IMR-90 (cell line): ENCODE results near the gene ARHGEF4. TPM values are rescaled to one million over a fixed set of nuclear protein-coding genes. Genes with fewer than 3 reads are reported as not detected.

ENCODE experiments used
- ATAC-seq: fragments of 200-7000 bp; cut with Tn5 transposase; 2 replicates; pipeline ENCODE4 v1.9.1; 2020; ENCODE audit warnings: low read depth, mild to moderate bottlenecking, moderate library complexity
- BruUV-seq: library from RNA; stranded (reverse); fragments of 400-500 nt; replicated peaks from 2 replicates; lab custom pipeline; 2021; lab: Mats Ljungman, UMichigan
- CTCF ChIA-PET: fragments of 300-600 bp; formaldehyde crosslinking; extraction: SDS; loops from one replicate; lab custom pipeline; 2021; ENCODE audit warnings: antibody characterized with exemption; lab: Yijun Ruan, JAX
- POLR2A ChIA-PET: fragments of 300-600 bp; sonication (Branson Sonifier 250); formaldehyde crosslinking; loops from one replicate; lab custom pipeline; 2022; ENCODE audit warnings: antibody characterized with exemption; ENCODE audit not compliant: unreplicated experiment; lab: Charles Lee
- DNase-seq: peaks from one replicate; pipeline ENCODE4 v3.0.0; 2013
- H2AFZ ChIP-seq: replicated peaks from 2 replicates; pipeline ENCODE3; 2013; ENCODE audit warnings: low read length, mild to moderate bottlenecking; ENCODE audit not compliant: poor library complexity
- H2AK5ac ChIP-seq: 2 replicates; pipeline ENCODE4 v1.6.1; 2013; ENCODE audit warnings: low read depth, low read length, inconsistent platforms
- H2AK9ac ChIP-seq: replicated peaks from 2 replicates; pipeline ENCODE3; 2013; ENCODE audit warnings: mild to moderate bottlenecking, low read depth, low read length, moderate library complexity; ENCODE audit not compliant: poor library complexity
- H2BK120ac ChIP-seq: 2 replicates; pipeline ENCODE4 v1.6.1; 2013; ENCODE audit warnings: low read depth, low read length, inconsistent platforms
- H2BK15ac ChIP-seq: 3 replicates; pipeline ENCODE4 v1.6.1; 2013; ENCODE audit warnings: low read depth, low read length, inconsistent platforms
- H2BK20ac ChIP-seq: 2 replicates; pipeline ENCODE4 v1.6.1; 2013; ENCODE audit warnings: low read depth, mild to moderate bottlenecking, inconsistent platforms, low read length, moderate library complexity
- H2BK5ac ChIP-seq: 2 replicates; pipeline ENCODE4 v1.6.1; 2013; ENCODE audit warnings: mild to moderate bottlenecking, low read depth, low read length, inconsistent platforms; ENCODE audit not compliant: poor library complexity, severe bottlenecking
- H3K14ac ChIP-seq: replicated peaks from 2 replicates; pipeline ENCODE4 v1.6.1; 2013; ENCODE audit warnings: low read depth, low read length, inconsistent platforms
- H3K18ac ChIP-seq: 2 replicates; pipeline ENCODE4 v1.6.1; 2013; ENCODE audit warnings: low read depth, low read length, control low read depth
- H3K23ac ChIP-seq: 2 replicates; pipeline ENCODE4 v1.6.1; 2013; ENCODE audit warnings: low read depth, low read length, inconsistent platforms
- H3K27ac ChIP-seq: 2 replicates; pipeline ENCODE4 v1.5.1; 2013; ENCODE audit warnings: mild to moderate bottlenecking, control low read depth, low read length; ENCODE audit not compliant: insufficient read depth
- H3K27me3 ChIP-seq: 2 replicates; pipeline ENCODE4 v1.6.1; 2013; ENCODE audit warnings: low read length; ENCODE audit not compliant: control insufficient read depth, insufficient read depth
- H3K36me3 ChIP-seq: 2 replicates; pipeline ENCODE4 v1.6.1; 2013; ENCODE audit warnings: low read length, mixed read lengths; ENCODE audit not compliant: control insufficient read depth, insufficient read depth
- H3K4ac ChIP-seq: 2 replicates; pipeline ENCODE4 v1.6.1; 2013; ENCODE audit warnings: low read depth, low read length, inconsistent platforms
- H3K4me1 ChIP-seq: 2 replicates; pipeline ENCODE4 v1.6.1; 2013; ENCODE audit warnings: low read length, mixed read lengths; ENCODE audit not compliant: control insufficient read depth, insufficient read depth
- H3K4me2 ChIP-seq: 2 replicates; pipeline ENCODE4 v1.6.1; 2013; ENCODE audit warnings: low read depth, mild to moderate bottlenecking, control low read depth, low read length, moderate library complexity
- H3K4me3 ChIP-seq: 2 replicates; pipeline ENCODE4 v1.5.1; 2013; ENCODE audit warnings: low read depth, mild to moderate bottlenecking, control low read depth, low read length, moderate library complexity; ENCODE audit not compliant: insufficient read depth
- H3K56ac ChIP-seq: 2 replicates; pipeline ENCODE4 v1.6.1; 2013; ENCODE audit warnings: low read length, inconsistent platforms; ENCODE audit not compliant: insufficient read depth; ENCODE audit errors: extremely low read depth
- H3K79me1 ChIP-seq, 2 experiments: 2 replicates each; pipeline ENCODE4 v1.6.1; 2013; ENCODE audit warnings: low read length in 2 of 2, inconsistent platforms in 1 of 2, low read depth in 1 of 2
- H3K9ac ChIP-seq: 2 replicates; pipeline ENCODE4 v1.6.1; 2013; ENCODE audit warnings: low read depth, low read length, control low read depth
- H3K9me1 ChIP-seq: 2 replicates; pipeline ENCODE4 v1.6.1; 2013; ENCODE audit warnings: low read length, inconsistent platforms; ENCODE audit not compliant: insufficient read depth
- H3K9me3 ChIP-seq: 2 replicates; pipeline ENCODE4 v1.6.1; 2013; ENCODE audit warnings: low read length; ENCODE audit not compliant: control insufficient read depth, insufficient read depth
- H4K20me1 ChIP-seq: 2 replicates; pipeline ENCODE4 v1.6.1; 2013; ENCODE audit warnings: low read length, inconsistent platforms; ENCODE audit not compliant: insufficient read depth
- H4K5ac ChIP-seq: 2 replicates; pipeline ENCODE4 v1.6.1; 2013; ENCODE audit warnings: mild to moderate bottlenecking, low read depth, low read length, control low read depth
- H4K8ac ChIP-seq, 2 experiments: 2 replicates each; pipeline ENCODE4 v1.6.1; 2013; ENCODE audit warnings: low read depth in 2 of 2, low read length in 2 of 2, control low read depth in 1 of 2, inconsistent platforms in 1 of 2
- H4K91ac ChIP-seq: 2 replicates; pipeline ENCODE4 v1.6.1; 2013; ENCODE audit warnings: low read depth, low read length, inconsistent platforms; ENCODE audit not compliant: insufficient read depth
- MAZ ChIP-seq: IDR thresholded peaks from 2 replicates; pipeline ENCODE4 v1.6.1; 2012; ENCODE audit warnings: low read depth, mild to moderate bottlenecking, low read length, improper control_type of control experiment, moderate library complexity, borderline replicate concordance
- POLR2A ChIP-seq: IDR thresholded peaks from 2 replicates; pipeline ENCODE4 v1.6.1; 2012; ENCODE audit warnings: mild to moderate bottlenecking, low read depth, low read length
- RFX5 ChIP-seq: IDR thresholded peaks from 2 replicates; pipeline ENCODE4 v1.8.0; 2012; ENCODE audit warnings: low read depth, mild to moderate bottlenecking, low read length, moderate library complexity
- WGBS, 2 experiments: methylation state at CpG; one replicate each; pipeline versions ENCODE4 v1.1.5 to v1.1.7; 2013; ENCODE audit warnings: missing lambda C conversion rate in 2 of 2; ENCODE audit not compliant: insufficient read length in 1 of 2; ENCODE audit errors: extremely low coverage in 2 of 2; 5-methylcytosine and 5-hydroxymethylcytosine counted together
- dilution Hi-C: fragments of 300-500 bp; cut with HindIII; formaldehyde crosslinking; loops from one replicate; pipeline ENCODE4 v1.14.3; 2018; ENCODE audit warnings: low sequenced_read_pairs; ENCODE audit not compliant: unreplicated experiment
- in situ Hi-C: fragments of 300-500 bp; cut with MboI; formaldehyde crosslinking; loops from 3 replicates; pipeline ENCODE4 v1.14.3; 2019; ENCODE audit warnings: low sequenced_read_pairs, inconsistent platforms, mixed read lengths
- intact Hi-C: fragments of 100-400 bp; cut with micrococcal nuclease; formaldehyde crosslinking; loops from 2 replicates; pipeline ENCODE4 v1.10.0; 2022
- polyA plus RNA-seq, 3 experiments: library from polyadenylated mRNA; depleted of rRNA; stranded (reverse); fragments of >200 nt; gene quantifications; 2 replicates each; pipeline ENCODE4 v1.2.3, GENCODE V29; 2012; ENCODE audit warnings: low replicate concordance in 1 of 3
- total RNA-seq: library from RNA; depleted of rRNA; stranded (reverse); fragments of >200 nt; gene quantifications from 2 replicates; pipeline ENCODE4 v1.2.3, GENCODE V29; 2012
- TF ChIP-seq, protein P1 (sequence below): fragments of 150-350 bp; IDR thresholded peaks from 2 replicates; pipeline ENCODE4 v1.6.1; 2016; ENCODE audit warnings: low read depth, mild to moderate bottlenecking, low read length, moderate library complexity, borderline replicate concordance

ARHGEF4 gene
- total and polyA plus RNA-seq, 2 of the 4 experiments (the other 2 are of a cell fraction), result 2.7 to 5.0 TPM

DNA sequence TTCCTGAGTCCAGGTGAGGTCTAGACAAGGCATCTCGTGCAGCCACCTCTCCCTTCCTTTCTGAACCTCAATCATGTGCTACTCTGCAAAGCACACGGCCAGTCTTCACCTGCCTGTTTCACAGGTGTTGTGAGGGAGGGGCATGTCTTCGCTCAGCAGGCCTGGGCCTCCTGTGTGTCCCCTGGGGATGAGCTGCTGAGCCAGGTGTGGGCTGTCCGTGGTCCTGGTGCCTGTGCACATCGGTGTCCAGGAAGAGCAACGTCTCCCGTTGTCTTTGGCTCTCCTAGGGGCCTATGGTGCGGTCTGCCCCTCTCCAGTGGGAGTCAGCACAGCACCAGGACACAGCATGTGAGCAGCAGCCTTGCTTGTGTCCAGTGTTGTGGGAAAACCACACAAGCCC is 16.7 kb downstream of the ARHGEF4 start:
- no peak overlapping the region for H3K56ac ChIP-seq
- H3K9me3 ChIP-seq, result no peaks in the 10 kb centered on the region
- WGBS, 2 experiments, result 73% methylated on average over 6 of the region's 8 CpGs; no CpG with 5 or more reads in 1 of the 2 experiments
- POLR2A ChIA-PET, result interaction anchor here (0.6 kb wide), 1 partner anchor 40 kb away, joined by 4 read pairs; no protein-coding TSS in a partner anchor
- H4K8ac ChIP-seq, result no peak overlapping the region
- intact Hi-C loops (no loop called here), in situ Hi-C loops (no loop called here), dilution Hi-C loops (no loop called here)
- no peak overlapping the region for H2AK5ac ChIP-seq
- no peak overlapping the region for H3K4me2 ChIP-seq
- H3K4me3 ChIP-seq, result no peak overlapping the region
- H2BK5ac ChIP-seq, result no peak overlapping the region
- no peaks in the 10 kb centered on the region for H3K4me1 ChIP-seq
- CTCF ChIA-PET, result no interaction called here
- H3K79me1 ChIP-seq, result no peaks in the 10 kb centered on the region
- H3K9me1 ChIP-seq, result no peaks in the 10 kb centered on the region
- H3K18ac ChIP-seq, result no peak overlapping the region
- H3K27ac ChIP-seq, result no peak overlapping the region
- no peak overlapping the region for H2BK120ac ChIP-seq
- H3K36me3 ChIP-seq, result no peaks in the 10 kb centered on the region
- no peaks in the 10 kb centered on the region; the same call in 1 of the 2 replicates for H3K27me3 ChIP-seq
- no peaks in the 10 kb centered on the region for H4K20me1 ChIP-seq
- H2AK9ac ChIP-seq, result no peak overlapping the region
- BruUV-seq, result no TSS peak
- H3K23ac ChIP-seq, result no peak overlapping the region
- H2BK20ac ChIP-seq, result no peak overlapping the region
- H2AFZ ChIP-seq, result no peak overlapping the region
- H3K4ac ChIP-seq, result no peak overlapping the region
- no peak overlapping the region for H3K9ac ChIP-seq
- no peak overlapping the region for H4K91ac ChIP-seq
- no peak for ATAC-seq
- DNase-seq, result no peak
- no peak overlapping the region for H3K14ac ChIP-seq
- no peak overlapping the region for H4K5ac ChIP-seq
- H2BK15ac ChIP-seq, result no peak overlapping the region
- TF ChIP-seq RFX5, result no peak
- TF ChIP-seq, protein P1, sequence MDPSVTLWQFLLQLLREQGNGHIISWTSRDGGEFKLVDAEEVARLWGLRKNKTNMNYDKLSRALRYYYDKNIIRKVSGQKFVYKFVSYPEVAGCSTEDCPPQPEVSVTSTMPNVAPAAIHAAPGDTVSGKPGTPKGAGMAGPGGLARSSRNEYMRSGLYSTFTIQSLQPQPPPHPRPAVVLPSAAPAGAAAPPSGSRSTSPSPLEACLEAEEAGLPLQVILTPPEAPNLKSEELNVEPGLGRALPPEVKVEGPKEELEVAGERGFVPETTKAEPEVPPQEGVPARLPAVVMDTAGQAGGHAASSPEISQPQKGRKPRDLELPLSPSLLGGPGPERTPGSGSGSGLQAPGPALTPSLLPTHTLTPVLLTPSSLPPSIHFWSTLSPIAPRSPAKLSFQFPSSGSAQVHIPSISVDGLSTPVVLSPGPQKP, result no peak
- no peak for TF ChIP-seq POLR2A
- no peak for TF ChIP-seq MAZ
